Natural killer cell (primary cell): ENCODE data around the gene ZDHHC14. TPM values are rescaled to one million over a fixed set of nuclear protein-coding genes. Genes with fewer than 3 reads are reported as not detected.

ENCODE experiments used
- ATAC-seq, 3 donors: fragments of 150-1000 bp in 2 of 3; fragments of 200-7000 bp in 1 of 3; cut with Tn5 transposase; 1 replicate in 1 of 3; 2 replicates in 2 of 3; pipeline ENCODE4 v1.10.0; 2021; ENCODE audit warnings: mild to moderate bottlenecking in 2 of 3, moderate library complexity in 2 of 3
- DNase-seq, 2 donors: peaks; one replicate each; pipeline versions ENCODE4 v3.0.0 to v3.0.0-alpha.2; 2013 to 2021; ENCODE audit warnings: mixed read lengths in 1 of 2
- H3K27ac ChIP-seq: one replicate; pipeline ENCODE4 v1.5.1; 2013; ENCODE audit warnings: mild to moderate bottlenecking, low read length
- H3K27me3 ChIP-seq: one replicate; pipeline ENCODE4 v1.6.1; 2013; ENCODE audit warnings: low read length; ENCODE audit not compliant: control insufficient read depth, insufficient read depth
- H3K36me3 ChIP-seq: one replicate; pipeline ENCODE4 v1.6.1; 2013; ENCODE audit warnings: low read length; ENCODE audit not compliant: control insufficient read depth, insufficient read depth
- H3K4me1 ChIP-seq: one replicate; pipeline ENCODE4 v1.6.1; 2013; ENCODE audit warnings: low read length; ENCODE audit not compliant: control insufficient read depth, insufficient read depth
- H3K4me3 ChIP-seq: one replicate; pipeline ENCODE4 v1.5.1; 2013; ENCODE audit warnings: low read length
- H3K9me3 ChIP-seq: one replicate; pipeline ENCODE4 v1.6.1; 2013; ENCODE audit warnings: low read length; ENCODE audit not compliant: control insufficient read depth, insufficient read depth
- H3K27ac Mint-ChIP-seq, 2 donors: one replicate each; pipeline ENCODE4 v1.8.0; 2022; ENCODE audit warnings: mild to moderate bottlenecking in 2 of 2, mixed read lengths in 2 of 2, moderate library complexity in 1 of 2
- H3K27me3 Mint-ChIP-seq, 2 donors: one replicate each; pipeline ENCODE4 v1.8.0; 2022; ENCODE audit warnings: low read depth in 2 of 2, mixed read lengths in 2 of 2
- H3K36me3 Mint-ChIP-seq: one replicate; pipeline ENCODE4 v1.8.0; 2022; ENCODE audit warnings: mixed read lengths
- H3K4me1 Mint-ChIP-seq, 2 donors: one replicate each; pipeline ENCODE4 v1.8.0; 2022; ENCODE audit warnings: mixed read lengths in 2 of 2
- H3K4me3 Mint-ChIP-seq: one replicate; pipeline ENCODE4 v1.8.0; 2022; ENCODE audit warnings: mild to moderate bottlenecking, moderate library complexity, mixed read lengths
- H3K9me3 Mint-ChIP-seq, 2 donors: one replicate each; pipeline ENCODE4 v1.8.0; 2022; ENCODE audit warnings: mixed read lengths in 2 of 2
- CTCF ChIP-seq: fragments of 200-600 bp; IDR thresholded peaks from one replicate; pipeline ENCODE4 v1.8.0; 2022; ENCODE audit warnings: antibody characterized with exemption
- WGBS: methylation state at CpG from one replicate; pipeline ENCODE4 v1.1.7; 2013; ENCODE audit warnings: missing lambda C conversion rate; ENCODE audit not compliant: insufficient coverage; 5-methylcytosine and 5-hydroxymethylcytosine counted together
- intact Hi-C: fragments of 100-400 bp; cut with micrococcal nuclease; formaldehyde crosslinking; loops from one replicate; pipeline ENCODE4 v1.14.2; 2022
- total RNA-seq, 4 donors: library from RNA; stranded (reverse); fragments of 120-200 nt in 1 of 4; gene quantifications; one replicate each; pipeline versions ENCODE4 v1.2.3 to v1.2.4, GENCODE V29; 2013 to 2022

The ZDHHC14 gene
- total RNA-seq, 3 donors from 2014 or later (not counting 1 experiment from before 2014, with no cell fraction given), result 6.7 to 11.3 (median 10.6) TPM

GRCh38 chr6:157647261-157647915, 266.4 kb downstream of the ZDHHC14 start:
- Mint-ChIP-seq H3K27me3 (peaks cover 0 to 2% of the 10 kb centered on the region in 2 donors), H3K4me3 (no peak overlapping the region), H3K4me1 (peaks cover 12 to 19% of the 10 kb centered on the region in 2 donors), H3K36me3 (no peaks in the 10 kb centered on the region), H3K9me3 (no peaks in the 10 kb centered on the region), H3K27ac (peak overlapping the region in 1 of 2 donors; percentile 46)
- Histone ChIP-seq H3K4me1 (peaks cover 5% of the 10 kb centered on the region), H3K9me3 (no peaks in the 10 kb centered on the region), H3K4me3 (no peak overlapping the region), H3K36me3 (peaks cover 3% of the 10 kb centered on the region), H3K27me3 (no peaks in the 10 kb centered on the region), H3K27ac (no peak overlapping the region)
- ATAC-seq, result peak in 2 of 3 donors; percentile 25 to 57
- intact Hi-C loops, result no loop called here
- DNase-seq, result no peak
- 71% methylated on average over 23 of the region's 23 CpGs for WGBS
- TF ChIP-seq CTCF, result no peak

GRCh38 chr6:157648561-157648960, 267.6 kb downstream of the ZDHHC14 start:
- Histone ChIP-seq H3K4me1 (peaks cover 5% of the 10 kb centered on the region), H3K27me3 (no peaks in the 10 kb centered on the region), H3K27ac (no peak overlapping the region), H3K9me3 (no peaks in the 10 kb centered on the region), H3K36me3 (peaks cover 3% of the 10 kb centered on the region), H3K4me3 (no peak overlapping the region)
- Mint-ChIP-seq H3K4me1 (peaks cover 12 to 19% of the 10 kb centered on the region in 2 donors), H3K9me3 (no peaks in the 10 kb centered on the region), H3K4me3 (no peak overlapping the region), H3K27me3 (peaks cover 0 to 2% of the 10 kb centered on the region in 2 donors), H3K27ac (no peak overlapping the region), H3K36me3 (no peaks in the 10 kb centered on the region)
- TF ChIP-seq CTCF, result no peak
- intact Hi-C loops, result no loop called here
- WGBS, result 90% methylated on average over 5 of the region's 5 CpGs
- DNase-seq (no peak), ATAC-seq (no peak)

- 71% methylated on average over 25 of the region's 25 CpGs for WGBS
- no peaks in the 10 kb centered on the region for H3K27me3 ChIP-seq
- H3K9me3 Mint-ChIP-seq, result no peaks in the 10 kb centered on the region
- H3K27me3 Mint-ChIP-seq, result no peaks in the 10 kb centered on the region
- peaks cover 3% of the 10 kb centered on the region for H3K36me3 ChIP-seq
- H3K27ac Mint-ChIP-seq, result no peak overlapping the region
- H3K4me1 Mint-ChIP-seq, result peaks cover 12 to 13% of the 10 kb centered on the region in 2 donors
- intact Hi-C loops, result no loop called here
- DNase-seq (no peak), ATAC-seq (no peak)
- peaks cover 5% of the 10 kb centered on the region for H3K4me1 ChIP-seq
- H3K4me3 Mint-ChIP-seq, result no peak overlapping the region
- no peaks in the 10 kb centered on the region for H3K9me3 ChIP-seq
- H3K27ac ChIP-seq, result no peak overlapping the region
- TF ChIP-seq CTCF, result no peak
- no peaks in the 10 kb centered on the region for H3K36me3 Mint-ChIP-seq
- no peak overlapping the region for H3K4me3 ChIP-seq
These were observed 268.6 kb downstream of the ZDHHC14 start for GRCh38 chr6:157649311-157650260.
